ENCODE measurements around the gene HLF. TPM values are rescaled to one million over a fixed set of nuclear protein-coding genes. Genes with fewer than 3 reads are reported as not detected.

The HLF gene
- total RNA-seq, 6 donors from 2014 or later = 19.9 to 45.1 (median 26.1) TPM

DNA sequence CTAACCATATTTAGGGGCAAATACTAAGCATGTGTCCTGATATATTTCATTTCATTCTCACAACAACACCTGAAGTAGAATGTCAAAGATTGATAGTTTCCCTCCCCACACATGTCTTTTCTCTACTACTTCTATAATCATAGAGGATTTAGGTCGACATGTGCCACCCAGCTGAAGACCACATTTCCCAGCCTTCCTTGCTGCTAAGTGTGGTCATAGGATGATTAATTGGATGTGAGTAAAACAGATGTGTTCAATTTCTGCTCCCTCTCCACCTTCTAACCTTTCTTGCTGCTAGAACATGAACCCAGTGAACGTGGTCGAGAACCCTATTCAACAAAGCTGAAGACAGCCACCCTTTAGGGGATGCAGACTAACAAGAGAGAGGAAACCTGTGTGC is 18.8 kb upstream of the HLF start:
- Histone ChIP-seq H3K27me3 (no peaks in the 10 kb centered on the region), H3K4me3 (no peak overlapping the region), H3K27ac (no peak overlapping the region), H3K9me3 (no peaks in the 10 kb centered on the region), H3K4me1 (no peaks in the 10 kb centered on the region), H3K36me3 (no peaks in the 10 kb centered on the region)
- WGBS, 2 donors = 55 to 72% methylated on average over 3 of the region's 3 CpGs
- TF ChIP-seq POLR2AphosphoS5 (IDR thresholded peaks at IDR 0.05) = no peak
- TF ChIP-seq, protein P1, sequence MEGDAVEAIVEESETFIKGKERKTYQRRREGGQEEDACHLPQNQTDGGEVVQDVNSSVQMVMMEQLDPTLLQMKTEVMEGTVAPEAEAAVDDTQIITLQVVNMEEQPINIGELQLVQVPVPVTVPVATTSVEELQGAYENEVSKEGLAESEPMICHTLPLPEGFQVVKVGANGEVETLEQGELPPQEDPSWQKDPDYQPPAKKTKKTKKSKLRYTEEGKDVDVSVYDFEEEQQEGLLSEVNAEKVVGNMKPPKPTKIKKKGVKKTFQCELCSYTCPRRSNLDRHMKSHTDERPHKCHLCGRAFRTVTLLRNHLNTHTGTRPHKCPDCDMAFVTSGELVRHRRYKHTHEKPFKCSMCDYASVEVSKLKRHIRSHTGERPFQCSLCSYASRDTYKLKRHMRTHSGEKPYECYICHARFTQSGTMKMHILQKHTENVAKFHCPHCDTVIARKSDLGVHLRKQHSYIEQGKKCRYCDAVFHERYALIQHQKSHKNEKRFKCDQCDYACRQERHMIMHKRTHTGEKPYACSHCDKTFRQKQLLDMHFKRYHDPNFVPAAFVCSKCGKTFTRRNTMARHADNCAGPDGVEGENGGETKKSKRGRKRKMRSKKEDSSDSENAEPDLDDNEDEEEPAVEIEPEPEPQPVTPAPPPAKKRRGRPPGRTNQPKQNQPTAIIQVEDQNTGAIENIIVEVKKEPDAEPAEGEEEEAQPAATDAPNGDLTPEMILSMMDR (IDR thresholded peaks at IDR 0.05) = no peak
- TF ChIP-seq POLR2A (IDR thresholded peaks at IDR 0.05) = no peak
- TF ChIP-seq EP300 (IDR thresholded peaks at IDR 0.05) = no peak
- no peak for DNase-seq
- no peak for ATAC-seq (ENCODE audit: low FRiP score in 2 of 2)

DNA sequence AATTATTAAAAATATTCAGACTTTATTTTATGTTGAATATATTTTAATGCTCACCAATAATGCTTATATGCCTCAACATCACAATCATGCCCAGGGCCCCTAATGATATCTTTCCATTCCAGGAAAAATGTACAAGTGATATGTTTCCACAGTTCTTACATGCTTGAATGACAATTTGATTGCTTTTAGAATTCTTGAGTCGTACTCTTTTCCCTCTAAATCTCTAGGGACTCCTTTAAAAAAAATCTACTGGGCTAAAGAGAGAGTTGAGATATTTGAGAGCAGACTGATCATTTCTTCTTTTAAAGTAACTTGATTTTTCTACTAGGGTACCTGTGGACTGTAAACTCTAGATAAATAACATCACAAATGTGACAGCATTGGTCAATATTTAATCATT is 18.2 kb upstream of the HLF start:
- H3K9me3 ChIP-seq = no peaks in the 10 kb centered on the region
- ATAC-seq (ENCODE audit: low FRiP score in 2 of 2) (no peak), DNase-seq (no peak)
- no peaks in the 10 kb centered on the region for H3K36me3 ChIP-seq
- TF ChIP-seq EP300 (IDR thresholded peaks at IDR 0.05) (no peak), POLR2A (IDR thresholded peaks at IDR 0.05) (no peak), POLR2AphosphoS5 (IDR thresholded peaks at IDR 0.05) (no peak)
- TF ChIP-seq, protein P1 (IDR thresholded peaks at IDR 0.05) = no peak
- H3K27ac ChIP-seq = no peak overlapping the region
- H3K4me1 ChIP-seq = no peaks in the 10 kb centered on the region
- H3K4me3 ChIP-seq = no peak overlapping the region
- 69 to 75% methylated on average over 1 of the region's 1 CpG for WGBS, 2 donors
- H3K27me3 ChIP-seq = no peaks in the 10 kb centered on the region

DNA sequence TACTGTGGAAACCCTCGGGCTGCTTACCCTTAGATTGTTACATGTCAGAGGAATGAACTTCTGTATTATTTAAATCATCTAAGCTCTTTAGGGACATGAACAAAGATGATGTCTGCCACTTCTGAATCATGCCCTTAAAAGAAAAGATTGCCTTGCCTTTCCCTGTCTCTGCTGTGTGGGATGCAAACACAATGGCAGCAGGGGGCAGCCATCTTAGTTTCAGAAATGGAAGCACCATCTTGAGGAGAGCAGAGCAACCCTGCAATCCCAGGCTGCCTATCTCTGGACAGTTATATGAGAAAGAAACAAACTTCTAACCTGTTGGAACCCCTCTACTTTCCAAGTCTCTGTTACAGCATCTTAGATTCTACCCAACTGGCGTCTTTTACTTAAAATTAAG is 16.7 kb upstream of the HLF start:
- no peak overlapping the region for H3K27ac ChIP-seq
- no peak overlapping the region for H3K4me3 ChIP-seq
- DNase-seq (no peak), ATAC-seq (ENCODE audit: low FRiP score in 2 of 2) (no peak)
- TF ChIP-seq EP300 (IDR thresholded peaks at IDR 0.05) (no peak), POLR2A (IDR thresholded peaks at IDR 0.05) (no peak), POLR2AphosphoS5 (IDR thresholded peaks at IDR 0.05) (no peak)
- TF ChIP-seq, protein P1 (IDR thresholded peaks at IDR 0.05) = no peak
- WGBS, 2 donors = 83 to 97% methylated on average over 2 of the region's 2 CpGs
- H3K36me3 ChIP-seq = no peaks in the 10 kb centered on the region
- no peaks in the 10 kb centered on the region for H3K9me3 ChIP-seq
- no peaks in the 10 kb centered on the region for H3K4me1 ChIP-seq
- H3K27me3 ChIP-seq = no peaks in the 10 kb centered on the region

DNA sequence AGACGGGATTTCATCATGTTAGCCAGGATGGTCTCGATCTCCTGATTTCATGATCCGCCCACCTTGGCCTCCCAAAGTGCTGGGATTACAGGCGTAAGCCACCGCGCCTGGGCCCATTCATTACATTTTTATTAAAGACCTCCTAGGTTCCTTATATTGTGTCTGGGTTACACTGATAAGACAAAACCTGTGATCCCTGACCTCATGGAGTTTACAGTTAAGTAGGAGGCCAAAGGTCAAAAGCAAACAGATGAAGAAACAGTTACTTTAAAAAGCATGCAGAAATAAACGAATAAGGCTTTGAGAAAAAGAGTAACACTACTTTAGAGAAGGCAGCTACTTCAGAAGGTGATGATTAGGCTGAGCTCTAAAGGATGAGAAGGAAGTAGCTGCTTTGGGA is 14.9 kb upstream of the HLF start:
- ATAC-seq (ENCODE audit: low FRiP score in 2 of 2) = no peak
- Histone ChIP-seq H3K4me3 (no peak overlapping the region), H3K27ac (no peak overlapping the region), H3K4me1 (no peaks in the 10 kb centered on the region), H3K27me3 (no peaks in the 10 kb centered on the region), H3K9me3 (no peaks in the 10 kb centered on the region), H3K36me3 (no peaks in the 10 kb centered on the region)
- 87 to 91% methylated on average over 7 of the region's 7 CpGs for WGBS, 2 donors
- TF ChIP-seq EP300 (IDR thresholded peaks at IDR 0.05) = no peak
- TF ChIP-seq, protein P1 (IDR thresholded peaks at IDR 0.05) = no peak
- TF ChIP-seq POLR2A (IDR thresholded peaks at IDR 0.05) = no peak
- no peak for TF ChIP-seq POLR2AphosphoS5 (IDR thresholded peaks at IDR 0.05)
- DNase-seq = no peak

DNA sequence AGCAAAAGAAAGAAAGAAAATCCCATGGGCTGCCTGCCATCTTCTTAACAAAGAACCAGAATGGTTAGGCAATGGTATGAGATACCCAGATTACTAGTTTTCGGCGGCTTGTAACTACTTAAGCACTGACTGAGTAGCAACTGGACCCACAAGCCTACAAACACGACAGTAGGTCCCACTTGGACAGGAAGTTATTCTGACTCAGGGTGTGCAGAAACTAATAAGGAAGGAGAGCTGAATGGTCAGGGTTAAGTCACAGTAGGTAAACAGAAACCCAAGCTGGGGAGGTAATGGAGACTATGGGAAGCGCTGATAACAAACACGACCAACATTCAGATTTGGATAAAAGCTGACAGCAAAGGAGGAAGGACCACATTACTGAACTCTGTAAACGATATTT is 10.4 kb upstream of the HLF start:
- Histone ChIP-seq H3K4me3 (no peak overlapping the region), H3K36me3 (no peaks in the 10 kb centered on the region), H3K4me1 (no peaks in the 10 kb centered on the region), H3K27ac (no peak overlapping the region), H3K9me3 (no peaks in the 10 kb centered on the region), H3K27me3 (no peaks in the 10 kb centered on the region)
- no peak for DNase-seq
- ATAC-seq (ENCODE audit: low FRiP score in 2 of 2) = no peak
- TF ChIP-seq POLR2A (IDR thresholded peaks at IDR 0.05) (no peak), EP300 (IDR thresholded peaks at IDR 0.05) (no peak), POLR2AphosphoS5 (IDR thresholded peaks at IDR 0.05) (no peak)
- TF ChIP-seq, protein P1 (IDR thresholded peaks at IDR 0.05) = no peak
- 74 to 76% methylated on average over 6 of the region's 6 CpGs for WGBS, 2 donors

All from upper lobe of left lung (tissue), 6 donors.